Activated T-cell treated with anti-CD3 and anti-CD28 coated beads, Interleukin-2, amount 50 U/mL, for 4 hours (primary cell): Measurements from ENCODE around the gene CBR4. TPM values are rescaled to one million over a fixed set of nuclear protein-coding genes. Genes with fewer than 3 reads are reported as not detected.
A peak's percentile ranks its signal among the peaks of the same experiment; 100 is the strongest.

Experiments
- ATAC-seq, 2 donors: fragments of 200-7000 bp; cut with Tn5 transposase; one replicate each; pipeline ENCODE4 v1.10.0; 2021
- DNase-seq: peaks from one replicate; pipeline ENCODE4 v3.0.0-alpha.2; 2020
- H3K27me3 Mint-ChIP-seq: one replicate; pipeline ENCODE4 v1.8.0; 2021; ENCODE audit warnings: low read depth, mixed read lengths
- H3K36me3 Mint-ChIP-seq: one replicate; pipeline ENCODE4 v1.8.0; 2022; ENCODE audit warnings: mixed read lengths; ENCODE audit not compliant: insufficient read depth
- H3K4me1 Mint-ChIP-seq: one replicate; pipeline ENCODE4 v1.8.0; 2021; ENCODE audit warnings: low read depth, mixed read lengths
- H3K4me3 Mint-ChIP-seq: one replicate; pipeline ENCODE4 v1.8.0; 2021; ENCODE audit warnings: mild to moderate bottlenecking, moderate library complexity, mixed read lengths
- H3K9me3 Mint-ChIP-seq: one replicate; pipeline ENCODE4 v1.8.0; 2021; ENCODE audit warnings: mixed read lengths
- total RNA-seq, 3 donors: library from RNA; stranded (reverse); gene quantifications; one replicate each; pipeline ENCODE4 v1.2.1, GENCODE V29; 2021

The CBR4 gene
- 10 to 100 TPM; 12.5 to 16.0 (median 14.3) TPM for total RNA-seq

GRCh38 chr4:169010125-169011023 is at the start of gene CBR4:
CBR4 (minus strand) TSS chr4:169010255; CDS start chr4:169010089, 166 bp downstream.
- Mint-ChIP-seq H3K36me3 (peaks cover 7% of the 10 kb centered on the region), H3K4me1 (peaks cover 29% of the 10 kb centered on the region), H3K4me3 (peak within 1 kb of the TSS; percentile 95)

GRCh38 chr4:169059306-169060211 is 49.5 kb upstream of the CBR4 start:
- no peaks in the 10 kb centered on the region for H3K36me3 Mint-ChIP-seq
- no peaks in the 10 kb centered on the region for H3K9me3 Mint-ChIP-seq
- ATAC-seq (no peak), DNase-seq (no peak)
- H3K27me3 Mint-ChIP-seq = no peaks in the 10 kb centered on the region
- H3K4me1 Mint-ChIP-seq = no peaks in the 10 kb centered on the region
- no peak overlapping the region for H3K4me3 Mint-ChIP-seq

More at GRCh38 chr4:169010125-169011023, at the start of gene CBR4:
- peak; percentile 99 for ATAC-seq
- DNase-seq = peak; percentile 92
- no peaks in the 10 kb centered on the region for H3K27me3 Mint-ChIP-seq
- H3K9me3 Mint-ChIP-seq = no peaks in the 10 kb centered on the region

GRCh38 chr4:169058312-169058711 is 48.3 kb upstream of the CBR4 start:
- DNase-seq (no peak), ATAC-seq (no peak)
- Mint-ChIP-seq H3K36me3 (no peaks in the 10 kb centered on the region), H3K4me3 (no peak overlapping the region), H3K9me3 (no peaks in the 10 kb centered on the region), H3K27me3 (no peaks in the 10 kb centered on the region), H3K4me1 (no peaks in the 10 kb centered on the region)

GRCh38 chr4:169054879-169055278 is 44.8 kb upstream of the CBR4 start:
- ATAC-seq (no peak), DNase-seq (no peak)
- no peaks in the 10 kb centered on the region for H3K4me1 Mint-ChIP-seq
- no peaks in the 10 kb centered on the region for H3K27me3 Mint-ChIP-seq
- no peak overlapping the region for H3K4me3 Mint-ChIP-seq
- H3K9me3 Mint-ChIP-seq = no peaks in the 10 kb centered on the region
- H3K36me3 Mint-ChIP-seq = no peaks in the 10 kb centered on the region

GRCh38 chr4:169052594-169052945 is 42.5 kb upstream of the CBR4 start:
- no peaks in the 10 kb centered on the region for H3K9me3 Mint-ChIP-seq
- no peak overlapping the region for H3K4me3 Mint-ChIP-seq
- no peak for DNase-seq
- no peaks in the 10 kb centered on the region for H3K36me3 Mint-ChIP-seq
- H3K27me3 Mint-ChIP-seq = no peaks in the 10 kb centered on the region
- no peak for ATAC-seq
- no peaks in the 10 kb centered on the region for H3K4me1 Mint-ChIP-seq

- Mint-ChIP-seq H3K27me3 (no peaks in the 10 kb centered on the region), H3K36me3 (no peaks in the 10 kb centered on the region), H3K9me3 (no peaks in the 10 kb centered on the region), H3K4me1 (no peaks in the 10 kb centered on the region), H3K4me3 (no peak overlapping the region)
- no peak for DNase-seq
- ATAC-seq = no peak
Measured at GRCh38 chr4:169051761-169052593, 41.9 kb upstream of the CBR4 start.

- Mint-ChIP-seq H3K4me3 (no peak overlapping the region), H3K36me3 (no peaks in the 10 kb centered on the region), H3K4me1 (no peaks in the 10 kb centered on the region), H3K27me3 (no peaks in the 10 kb centered on the region), H3K9me3 (no peaks in the 10 kb centered on the region)
- ATAC-seq (no peak), DNase-seq (no peak)
Measured at GRCh38 chr4:169050881-169051760, 41.1 kb upstream of the CBR4 start.

- Mint-ChIP-seq H3K4me1 (no peaks in the 10 kb centered on the region), H3K9me3 (no peaks in the 10 kb centered on the region), H3K4me3 (no peak overlapping the region), H3K36me3 (no peaks in the 10 kb centered on the region), H3K27me3 (no peaks in the 10 kb centered on the region)
- ATAC-seq (no peak), DNase-seq (no peak)
Measured at GRCh38 chr4:169050284-169050683, 40.2 kb upstream of the CBR4 start.

GRCh38 chr4:169048868-169049414 is 38.9 kb upstream of the CBR4 start:
- no peaks in the 10 kb centered on the region for H3K27me3 Mint-ChIP-seq
- no peak overlapping the region for H3K4me3 Mint-ChIP-seq
- ATAC-seq (no peak), DNase-seq (no peak)
- H3K36me3 Mint-ChIP-seq = no peaks in the 10 kb centered on the region
- no peaks in the 10 kb centered on the region for H3K9me3 Mint-ChIP-seq
- H3K4me1 Mint-ChIP-seq = no peaks in the 10 kb centered on the region

GRCh38 chr4:169047956-169048355 is 37.9 kb upstream of the CBR4 start:
- Mint-ChIP-seq H3K9me3 (no peaks in the 10 kb centered on the region), H3K36me3 (no peaks in the 10 kb centered on the region), H3K4me1 (no peaks in the 10 kb centered on the region), H3K27me3 (no peaks in the 10 kb centered on the region), H3K4me3 (no peak overlapping the region)
- no peak for ATAC-seq
- DNase-seq = no peak

GRCh38 chr4:169045862-169046584 is 36.0 kb upstream of the CBR4 start:
- Mint-ChIP-seq H3K9me3 (no peaks in the 10 kb centered on the region), H3K36me3 (no peaks in the 10 kb centered on the region), H3K27me3 (no peaks in the 10 kb centered on the region), H3K4me1 (no peaks in the 10 kb centered on the region), H3K4me3 (no peak overlapping the region)
- DNase-seq = no peak
- no peak for ATAC-seq

- ATAC-seq (no peak), DNase-seq (no peak)
- no peaks in the 10 kb centered on the region for H3K4me1 Mint-ChIP-seq
- H3K27me3 Mint-ChIP-seq = no peaks in the 10 kb centered on the region
- H3K36me3 Mint-ChIP-seq = no peaks in the 10 kb centered on the region
- H3K4me3 Mint-ChIP-seq = no peak overlapping the region
- no peaks in the 10 kb centered on the region for H3K9me3 Mint-ChIP-seq
Measured at GRCh38 chr4:169044714-169045447, 34.8 kb upstream of the CBR4 start.
